ENCODE measurements around the gene MAPT.
A peak's percentile ranks its signal among the peaks of the same experiment; 100 is the strongest.

MAPT gene

DNA sequence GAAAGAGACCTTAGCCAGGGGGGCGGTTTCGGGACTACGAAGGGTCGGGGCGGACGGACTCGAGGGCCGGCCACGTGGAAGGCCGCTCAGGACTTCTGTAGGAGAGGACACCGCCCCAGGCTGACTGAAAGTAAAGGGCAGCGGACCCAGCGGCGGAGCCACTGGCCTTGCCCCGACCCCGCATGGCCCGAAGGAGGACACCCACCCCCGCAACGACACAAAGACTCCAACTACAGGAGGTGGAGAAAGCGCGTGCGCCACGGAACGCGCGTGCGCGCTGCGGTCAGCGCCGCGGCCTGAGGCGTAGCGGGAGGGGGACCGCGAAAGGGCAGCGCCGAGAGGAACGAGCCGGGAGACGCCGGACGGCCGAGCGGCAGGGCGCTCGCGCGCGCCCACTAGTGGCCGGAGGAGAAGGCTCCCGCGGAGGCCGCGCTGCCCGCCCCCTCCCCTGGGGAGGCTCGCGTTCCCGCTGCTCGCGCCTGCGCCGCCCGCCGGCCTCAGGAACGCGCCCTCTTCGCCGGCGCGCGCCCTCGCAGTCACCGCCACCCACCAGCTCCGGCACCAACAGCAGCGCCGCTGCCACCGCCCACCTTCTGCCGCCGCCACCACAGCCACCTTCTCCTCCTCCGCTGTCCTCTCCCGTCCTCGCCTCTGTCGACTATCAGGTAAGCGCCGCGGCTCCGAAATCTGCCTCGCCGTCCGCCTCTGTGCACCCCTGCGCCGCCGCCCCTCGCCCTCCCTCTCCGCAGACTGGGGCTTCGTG is at the start of gene MAPT:
Gene MAPT, plus strand, starts transcription at position 533 of the 763 bp plus-strand sequence. CDS start 67,784 bp downstream, outside the sequence.
- Histone ChIP-seq H3K4me1 (ENCODE audit: insufficient read depth, low read length) (peaks cover 14% of the 10 kb centered on the region), H3K79me2 (ENCODE audit: insufficient read depth, low read length) (no peaks in the 10 kb centered on the region), H3K27me3 (ENCODE audit: insufficient read depth, low read length, poor library complexity) (no peaks in the 10 kb centered on the region), H3K36me3 (ENCODE audit: insufficient read depth, low read length) (no peaks in the 10 kb centered on the region), H4K20me1 (ENCODE audit: insufficient read depth, low read length) (no peaks in the 10 kb centered on the region), H3K27ac (ENCODE audit: low read length) (no peak within 1 kb of the TSS), H2AFZ (ENCODE audit: low read depth, low read length) (peak within 1 kb of the TSS; percentile 88), H3K4me2 (ENCODE audit: insufficient read depth, low read length) (peak within 1 kb of the TSS; percentile 83), H3K4me3 (ENCODE audit: low read depth in 1 of 2, low read length in 2 of 2) (peak within 1 kb of the TSS; percentile 30 to 61; a peak in 3 of 4 replicates), H3K9me3 (ENCODE audit: insufficient read depth, low read length, severe bottlenecking) (no peaks in the 10 kb centered on the region), H3K9ac (ENCODE audit: low read depth, low read length) (peak within 1 kb of the TSS; percentile 59)
- DNase-seq (peak; percentile 75), ATAC-seq (ENCODE audit: insufficient read depth, low read depth) (peak; percentile 89)
- no peak for TF ChIP-seq EZH2 (IDR thresholded peaks at IDR 0.05; ENCODE audit: borderline replicate concordance, low read depth, low read length, severe bottlenecking)
- peak; percentile 75 for TF ChIP-seq CTCF (IDR thresholded peaks at IDR 0.05; ENCODE audit: borderline replicate concordance, extremely low read depth, low read length, poor library complexity, severe bottlenecking)

DNA sequence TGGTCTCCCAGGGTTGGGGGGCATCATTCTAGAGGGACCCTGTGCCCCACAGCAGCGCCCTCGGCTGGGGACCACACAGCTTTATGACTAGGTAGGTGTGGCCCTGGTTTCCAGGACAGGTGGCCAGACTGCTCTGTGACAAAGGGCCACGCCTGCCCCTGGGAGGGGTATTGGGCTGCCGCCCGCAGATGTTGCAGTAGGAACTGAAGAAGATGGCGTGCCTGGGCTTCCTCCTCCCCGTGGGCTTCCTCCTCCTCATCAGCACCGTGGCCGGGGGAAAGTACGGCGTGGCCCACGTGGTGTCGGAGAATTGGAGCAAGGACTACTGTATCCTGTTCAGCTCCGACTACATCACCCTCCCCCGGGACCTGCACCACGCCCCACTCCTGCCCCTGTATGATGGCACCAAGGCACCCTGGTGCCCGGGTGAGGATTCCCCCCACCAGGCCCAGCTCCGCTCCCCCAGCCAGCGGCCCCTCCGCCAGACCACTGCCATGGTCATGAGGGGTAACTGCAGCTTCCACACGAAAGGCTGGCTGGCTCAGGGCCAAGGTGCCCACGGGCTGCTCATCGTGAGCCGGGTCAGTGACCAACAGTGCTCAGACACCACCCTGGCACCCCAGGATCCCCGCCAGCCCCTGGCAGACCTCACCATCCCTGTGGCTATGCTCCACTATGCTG is 49.5 kb upstream of the MAPT start, which contains the start of gene SPPL2C:
Gene SPPL2C, plus strand, starts transcription at position 187 of the 681 bp plus-strand sequence. Its CDS starts 26 bp downstream, at position 213.
- Histone ChIP-seq H3K79me2 (ENCODE audit: insufficient read depth, low read length) (no peaks in the 10 kb centered on the region), H2AFZ (ENCODE audit: low read depth, low read length) (no peak within 1 kb of the TSS), H3K4me3 (ENCODE audit: low read depth in 1 of 2, low read length in 2 of 2) (no peak within 1 kb of the TSS), H3K27me3 (ENCODE audit: insufficient read depth, low read length, poor library complexity) (no peaks in the 10 kb centered on the region), H3K27ac (ENCODE audit: low read length) (no peak within 1 kb of the TSS), H3K9ac (ENCODE audit: low read depth, low read length) (no peak within 1 kb of the TSS), H4K20me1 (ENCODE audit: insufficient read depth, low read length) (peaks cover 4% of the 10 kb centered on the region), H3K4me2 (ENCODE audit: insufficient read depth, low read length) (no peak within 1 kb of the TSS), H3K9me3 (ENCODE audit: insufficient read depth, low read length, severe bottlenecking) (no peaks in the 10 kb centered on the region), H3K36me3 (ENCODE audit: insufficient read depth, low read length) (no peaks in the 10 kb centered on the region), H3K4me1 (ENCODE audit: insufficient read depth, low read length) (no peaks in the 10 kb centered on the region)
- DNase-seq (no peak), ATAC-seq (ENCODE audit: insufficient read depth, low read depth) (no peak)
- TF ChIP-seq CTCF (IDR thresholded peaks at IDR 0.05; ENCODE audit: borderline replicate concordance, extremely low read depth, low read length, poor library complexity, severe bottlenecking) (no peak), EZH2 (IDR thresholded peaks at IDR 0.05; ENCODE audit: borderline replicate concordance, low read depth, low read length, severe bottlenecking) (no peak)

- H3K4me3 ChIP-seq (ENCODE audit: low read depth in 1 of 2, low read length in 2 of 2): no peak overlapping the region
- no peaks in the 10 kb centered on the region for H3K9me3 ChIP-seq (ENCODE audit: insufficient read depth, low read length, severe bottlenecking)
- peaks cover 4% of the 10 kb centered on the region for H4K20me1 ChIP-seq (ENCODE audit: insufficient read depth, low read length)
- H3K36me3 ChIP-seq (ENCODE audit: insufficient read depth, low read length): no peaks in the 10 kb centered on the region
- DNase-seq: no peak
- no peaks in the 10 kb centered on the region for H3K27me3 ChIP-seq (ENCODE audit: insufficient read depth, low read length, poor library complexity)
- no peak overlapping the region for H3K4me2 ChIP-seq (ENCODE audit: insufficient read depth, low read length)
- no peaks in the 10 kb centered on the region for H3K4me1 ChIP-seq (ENCODE audit: insufficient read depth, low read length)
- ATAC-seq (ENCODE audit: insufficient read depth, low read depth): no peak
- H3K79me2 ChIP-seq (ENCODE audit: insufficient read depth, low read length): no peaks in the 10 kb centered on the region
- H2AFZ ChIP-seq (ENCODE audit: low read depth, low read length): no peak overlapping the region
- H3K27ac ChIP-seq (ENCODE audit: low read length): no peak overlapping the region
- H3K9ac ChIP-seq (ENCODE audit: low read depth, low read length): no peak overlapping the region
- TF ChIP-seq EZH2 (IDR thresholded peaks at IDR 0.05; ENCODE audit: borderline replicate concordance, low read depth, low read length, severe bottlenecking) (no peak), CTCF (IDR thresholded peaks at IDR 0.05; ENCODE audit: borderline replicate concordance, extremely low read depth, low read length, poor library complexity, severe bottlenecking) (no peak)
Observed at GRCh38 chr17:45845376-45846185, 48.8 kb upstream of the MAPT start.
